HepG2 (cell line): ENCODE measurements around the gene SLC13A3. TPM values are rescaled to one million over a fixed set of nuclear protein-coding genes. Genes with fewer than 3 reads are reported as not detected.
A peak's percentile ranks its signal among the peaks of the same experiment; 100 is the strongest.

ENCODE experiments used
- ATAC-seq: fragments of 200-7000 bp; cut with Tn5 transposase; 3 replicates; pipeline ENCODE4 v1.9.1; 2020; ENCODE audit warnings: mild to moderate bottlenecking, moderate library complexity
- BruUV-seq: library from RNA; stranded (reverse); fragments of 400-500 nt; replicated peaks from 2 replicates; lab custom pipeline; 2021; lab: Mats Ljungman, UMichigan
- CTCF ChIA-PET: fragments of 300-600 bp; formaldehyde crosslinking; extraction: SDS; loops from one replicate; lab custom pipeline; 2021; ENCODE audit warnings: low total read pairs, inconsistent platforms, low intra/inter-chr PET ratio; lab: Yijun Ruan, JAX
- POLR2A ChIA-PET: fragments of 350-600 bp; sonication (Branson Sonifier 250); formaldehyde crosslinking; loops from one replicate; lab custom pipeline; 2020; ENCODE audit warnings: antibody characterized with exemption, inconsistent platforms; lab: Yijun Ruan, JAX
- DNase-seq: peaks from one replicate; pipeline ENCODE4 v3.0.0-alpha.2; 2015; ENCODE audit warnings: low spot score
- FAIRE-seq: peaks from 3 replicates; lab custom pipeline; 2011; peaks lifted over from hg19 to GRCh38; lab: Jason Lieb, UNC
- H2AFZ ChIP-seq: one replicate; pipeline ENCODE4 v1.6.1; 2011; ENCODE audit warnings: low read length, inconsistent platforms
- H3K27ac ChIP-seq: fragments of 300-600 bp; 3 replicates; pipeline ENCODE4 v1.8.0; 2011; ENCODE audit warnings: mixed run types, mild to moderate bottlenecking, mixed read lengths, low read length, inconsistent platforms; ENCODE audit not compliant: insufficient read depth; ENCODE audit errors: extremely low read length
- H3K27me3 ChIP-seq, 2 experiments: fragments of 200-600 bp in 1 of 2; 2 replicates in 1 of 2; 3 replicates in 1 of 2; pipeline versions ENCODE4 v1.6.0 to v1.8.0; 2011; ENCODE audit warnings: low read length in 2 of 2, mild to moderate bottlenecking in 2 of 2, moderate library complexity in 2 of 2, inconsistent platforms in 1 of 2; ENCODE audit not compliant: insufficient read depth in 2 of 2, control insufficient read depth in 1 of 2
- H3K36me3 ChIP-seq, 2 experiments: fragments of 200-600 bp in 1 of 2; replicated peaks in 1 of 2; 2 replicates in 1 of 2; 3 replicates in 1 of 2; pipeline versions ENCODE4 v1.5.1 to v1.8.0; 2011; ENCODE audit warnings: low read length in 2 of 2, inconsistent platforms in 1 of 2; ENCODE audit not compliant: insufficient read depth in 2 of 2, control insufficient read depth in 1 of 2
- H3K4me1 ChIP-seq: 2 replicates; pipeline ENCODE4 v1.5.1; 2012; ENCODE audit warnings: low read length, inconsistent platforms; ENCODE audit not compliant: insufficient read depth
- H3K4me2 ChIP-seq: 2 replicates; pipeline ENCODE4 v1.6.0; 2011; ENCODE audit warnings: low read depth, low read length, inconsistent platforms
- H3K4me3 ChIP-seq, 3 experiments: fragments of 200-600 bp in 1 of 3; sonication (generic), shearing (Covaris generic) in 1 of 3; replicated peaks in 1 of 3; 2 replicates each; pipeline ENCODE4 v1.5.1; 2011 to 2016; ENCODE audit warnings: low read length in 3 of 3, inconsistent platforms in 2 of 3, low read depth in 2 of 3, mild to moderate bottlenecking in 2 of 3, control low read depth in 1 of 3, mixed read lengths in 1 of 3; ENCODE audit not compliant: insufficient read depth in 1 of 3
- H3K79me2 ChIP-seq: one replicate; pipeline ENCODE4 v1.6.1; 2011; ENCODE audit warnings: low read length, inconsistent platforms; ENCODE audit not compliant: insufficient read depth
- H3K9ac ChIP-seq: 2 replicates; pipeline ENCODE4 v1.6.0; 2011; ENCODE audit warnings: mild to moderate bottlenecking, low read depth, low read length, inconsistent platforms; ENCODE audit not compliant: insufficient read depth
- H3K9me3 ChIP-seq: 2 replicates; pipeline ENCODE4 v1.5.1; 2012; ENCODE audit warnings: mild to moderate bottlenecking, low read length
- H4K20me1 ChIP-seq: 2 replicates; pipeline ENCODE4 v1.6.0; 2011; ENCODE audit warnings: inconsistent platforms, mild to moderate bottlenecking, low read length, moderate library complexity; ENCODE audit not compliant: insufficient read depth
- DNMT1 ChIP-seq: sonication (generic); formaldehyde crosslinking; IDR thresholded peaks from 2 replicates; pipeline ENCODE4 v1.5.1; 2020; ENCODE audit warnings: mild to moderate bottlenecking, missing genetic modification reagents
- FIP1L1 ChIP-seq: fragments of 200-400 bp; formaldehyde crosslinking; IDR thresholded peaks from 2 replicates; pipeline ENCODE4 v1.6.1; 2018; ENCODE audit warnings: low read depth, mild to moderate bottlenecking, low read length, moderate library complexity, borderline replicate concordance; ENCODE audit not compliant: insufficient read depth
- HMG20A ChIP-seq: IDR thresholded peaks from 2 replicates; pipeline ENCODE4 v1.6.1; 2016; ENCODE audit warnings: borderline replicate concordance
- MED13 ChIP-seq: sonication (generic); formaldehyde crosslinking; IDR thresholded peaks from 2 replicates; pipeline ENCODE4 v1.5.0; 2020; ENCODE audit warnings: missing genetic modification reagents
- NR2F6 ChIP-seq, 2 experiments: IDR thresholded peaks; 2 replicates each; pipeline ENCODE4 v1.6.1; 2016; ENCODE audit warnings: antibody characterized with exemption in 1 of 2, mild to moderate bottlenecking in 1 of 2
- SMAD1 ChIP-seq: sonication (generic); formaldehyde crosslinking; IDR thresholded peaks from 2 replicates; pipeline ENCODE4 v1.4.0; 2020; ENCODE audit warnings: missing genetic modification reagents, low read depth, mild to moderate bottlenecking, borderline replicate concordance
- SOX5 ChIP-seq: IDR thresholded peaks from 2 replicates; pipeline ENCODE4 v1.6.1; 2016; ENCODE audit warnings: borderline replicate concordance
- ZNF317 ChIP-seq: sonication (generic); formaldehyde crosslinking; IDR thresholded peaks from 2 replicates; pipeline ENCODE4 v1.5.0; 2020; ENCODE audit warnings: mild to moderate bottlenecking, missing genetic modification reagents
- ZSCAN25 ChIP-seq: sonication (generic); formaldehyde crosslinking; IDR thresholded peaks from 2 replicates; pipeline ENCODE4 v1.8.0; 2022; ENCODE audit warnings: mild to moderate bottlenecking, missing genetic modification reagents
- ZSCAN9 ChIP-seq: IDR thresholded peaks from 2 replicates; pipeline ENCODE4 v1.6.1; 2016; ENCODE audit warnings: borderline replicate concordance
- whole genome bisulfite sequencing: methylation state at CpG from one replicate; pipeline ENCODE4 v1.1.6; 2017; ENCODE audit warnings: low lambda C conversion rate; 5-methylcytosine and 5-hydroxymethylcytosine counted together
- in situ Hi-C: cut with HindIII; loops from 2 replicates; pipeline ENCODE4 v1.10.0; 2017; ENCODE audit warnings: low pct_unique_long_range_greater_than_20kb; ENCODE audit not compliant: extremely low pct_ligation_motif_present
- intact Hi-C: fragments of 100-400 bp; cut with micrococcal nuclease; formaldehyde crosslinking; loops from one replicate; pipeline ENCODE4 v1.10.0; 2022; ENCODE audit not compliant: unreplicated experiment
- polyA plus RNA-seq, 8 experiments: library from polyadenylated mRNA; depleted of rRNA in 3 of 8; stranded (reverse) in 7 of 8; unstranded in 1 of 8; fragments of >200 nt; fragmentation: Illumina TruSeq in 4 of 8; extraction: Trizol in 4 of 8; gene quantifications; 2 replicates each; pipeline versions ENCODE4 v1.2.1 to v1.2.3, GENCODE V29; 2011 to 2016; ENCODE audit warnings: low read depth in 4 of 8, missing spikeins in 1 of 8, mixed read lengths in 1 of 8; ENCODE audit not compliant: insufficient read depth in 1 of 8
- total RNA-seq, 5 experiments: library from RNA; depleted of rRNA; stranded (reverse); fragments of >200 nt; fragmentation: Illumina TruSeq; extraction: Trizol; gene quantifications; 2 replicates each; pipeline ENCODE4 v1.2.3, GENCODE V29; 2016; ENCODE audit warnings: low read depth in 1 of 5
- TF ChIP-seq, protein P1 (sequence below): sonication (generic); formaldehyde crosslinking; IDR thresholded peaks from 2 replicates; pipeline ENCODE4 v1.4.0; 2020; ENCODE audit warnings: missing genetic modification reagents, low read depth, mild to moderate bottlenecking, borderline replicate concordance
- TF ChIP-seq, protein P2 (sequence below): sonication (generic); formaldehyde crosslinking; IDR thresholded peaks from 2 replicates; pipeline ENCODE4 v1.8.0; 2022; ENCODE audit warnings: missing genetic modification reagents, mild to moderate bottlenecking, borderline replicate concordance
- TF ChIP-seq, protein P3 (sequence below): sonication (generic); formaldehyde crosslinking; IDR thresholded peaks from 2 replicates; pipeline ENCODE4 v1.4.0; 2020; ENCODE audit warnings: missing genetic modification reagents
- TF ChIP-seq, protein P4 (sequence below): sonication (generic); formaldehyde crosslinking; IDR thresholded peaks from 2 replicates; pipeline ENCODE4 v1.8.0; 2022; ENCODE audit warnings: mild to moderate bottlenecking, missing genetic modification reagents
- TF ChIP-seq, protein P5 (sequence below): IDR thresholded peaks from 2 replicates; pipeline ENCODE4 v1.6.1; 2016; ENCODE audit warnings: low read depth, control low read depth

SLC13A3 gene
- total and polyA plus RNA-seq, 2 of the 13 experiments (the other 11 are each of a cell fraction or from before 2014, with no cell fraction given): 66.5 to 76.0 TPM

DNA sequence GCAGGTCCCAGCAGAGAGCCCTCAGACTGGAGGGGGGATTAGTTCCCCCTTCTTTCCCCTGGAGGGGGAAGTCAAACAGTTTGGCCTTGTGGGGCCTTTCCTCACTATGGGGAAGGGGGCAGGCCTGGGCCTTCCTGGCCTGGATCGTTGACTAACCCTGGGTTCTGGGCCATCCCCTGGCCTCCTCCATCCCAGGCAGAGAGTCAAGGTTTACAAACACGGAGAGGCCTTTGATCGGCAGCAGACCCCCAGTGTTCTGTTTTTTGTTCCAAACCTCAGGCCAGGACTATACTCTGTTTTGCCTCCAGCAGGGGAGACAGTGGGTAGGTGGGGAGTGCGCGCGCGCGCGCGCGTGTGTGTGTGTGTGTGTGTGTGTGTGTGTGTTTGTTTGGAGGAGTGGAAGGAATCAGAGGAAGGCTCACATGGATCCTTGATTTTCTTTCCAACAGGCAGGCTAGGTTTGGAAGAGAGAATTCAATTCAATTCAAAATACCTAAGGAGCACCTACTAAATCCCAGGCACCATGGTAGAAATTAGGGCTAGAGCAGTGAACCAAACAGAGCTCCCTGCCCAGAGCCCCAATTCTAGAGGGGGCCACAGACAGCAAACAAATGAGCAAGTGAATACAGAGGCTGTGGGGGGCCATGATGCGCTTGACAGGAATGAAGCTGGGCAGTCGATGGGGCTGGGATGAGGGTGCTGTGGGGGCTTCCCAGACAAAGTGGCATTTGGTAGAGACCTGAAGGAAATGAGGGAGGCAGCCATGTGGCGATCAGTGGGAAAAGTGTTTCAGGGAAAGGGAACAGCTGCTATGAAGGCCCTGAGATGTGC is 23.2 kb upstream of the SLC13A3 start:
- TSS peak; percentile 93 for BruUV-seq
- H3K27ac ChIP-seq: peak overlapping the region; percentile 84
- peak overlapping the region; percentile 70 for H3K9ac ChIP-seq
- peaks cover 96% of the 10 kb centered on the region for H3K4me1 ChIP-seq
- H3K36me3 ChIP-seq: no peaks in the 10 kb centered on the region
- WGBS: 17% methylated on average over 14 of the region's 14 CpGs
- H4K20me1 ChIP-seq: no peaks in the 10 kb centered on the region
- no peaks in the 10 kb centered on the region for H3K27me3 ChIP-seq
- peaks cover 33% of the 10 kb centered on the region for H3K9me3 ChIP-seq
- POLR2A ChIA-PET: interaction anchor here (0.7 to 6.7 kb wide), 15 partner anchors 8 to 739 kb away, joined by 3 to 56 read pairs (median 8); partner anchors contain the start of genes SLC13A3, TP53RK and ZNF334
- peak; percentile 100 for DNase-seq
- peak; percentile 89 for ATAC-seq
- peak overlapping the region in 1 of 3 experiments; percentile 53; a peak in 2 of 6 replicates for H3K4me3 ChIP-seq
- intact Hi-C loops (loop anchor here (1.0 kb wide), 1 partner anchor 36 kb away; no protein-coding TSS in a partner anchor), in situ Hi-C loops (no loop called here)
- H2AFZ ChIP-seq: no peak overlapping the region
- no peaks in the 10 kb centered on the region for H3K79me2 ChIP-seq
- FAIRE-seq: peak; percentile 76
- peak overlapping the region; percentile 70 for H3K4me2 ChIP-seq
- CTCF ChIA-PET: no interaction called here
- TF ChIP-seq ZSCAN9 (peak; percentile 91; the same call in 1 of the 2 replicates), SMAD1 (CRISPR knock-in tag) (peak; percentile 21; the same call in 1 of the 2 replicates), ZNF317 (CRISPR knock-in tag) (peak; percentile 84), SOX5 (CRISPR knock-in tag) (peak; percentile 86), FIP1L1 (no peak), NR2F6 (IDR thresholded peaks at IDR 0.05) (peak; percentile 92), NR2F6 (CRISPR knock-in tag; IDR thresholded peaks at IDR 0.05) (peak; percentile 88), HMG20A (CRISPR knock-in tag) (peak; percentile 68; the same call in 1 of the 2 replicates), DNMT1 (CRISPR knock-in tag) (no peak), ZSCAN25 (0 out of 2 replicates have a peak, but pooled peaks have one; percentile 79), MED13 (peak; percentile 95)
- TF ChIP-seq, protein P1, sequence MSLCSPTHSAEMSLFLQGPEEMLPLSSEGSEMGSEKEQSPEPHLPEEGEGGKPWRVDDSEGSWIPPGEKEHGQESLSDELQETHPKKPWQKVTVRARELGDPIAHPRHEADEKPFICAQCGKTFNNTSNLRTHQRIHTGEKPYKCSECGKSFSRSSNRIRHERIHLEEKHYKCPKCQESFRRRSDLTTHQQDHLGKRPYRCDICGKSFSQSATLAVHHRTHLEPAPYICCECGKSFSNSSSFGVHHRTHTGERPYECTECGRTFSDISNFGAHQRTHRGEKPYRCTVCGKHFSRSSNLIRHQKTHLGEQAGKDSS (CRISPR knock-in tag): no peak; the same call in none of the 2 replicates
- TF ChIP-seq, protein P2, sequence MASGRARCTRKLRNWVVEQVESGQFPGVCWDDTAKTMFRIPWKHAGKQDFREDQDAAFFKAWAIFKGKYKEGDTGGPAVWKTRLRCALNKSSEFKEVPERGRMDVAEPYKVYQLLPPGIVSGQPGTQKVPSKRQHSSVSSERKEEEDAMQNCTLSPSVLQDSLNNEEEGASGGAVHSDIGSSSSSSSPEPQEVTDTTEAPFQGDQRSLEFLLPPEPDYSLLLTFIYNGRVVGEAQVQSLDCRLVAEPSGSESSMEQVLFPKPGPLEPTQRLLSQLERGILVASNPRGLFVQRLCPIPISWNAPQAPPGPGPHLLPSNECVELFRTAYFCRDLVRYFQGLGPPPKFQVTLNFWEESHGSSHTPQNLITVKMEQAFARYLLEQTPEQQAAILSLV (CRISPR knock-in tag): peak; percentile 61; the same call in 1 of the 2 replicates
- TF ChIP-seq, protein P3, sequence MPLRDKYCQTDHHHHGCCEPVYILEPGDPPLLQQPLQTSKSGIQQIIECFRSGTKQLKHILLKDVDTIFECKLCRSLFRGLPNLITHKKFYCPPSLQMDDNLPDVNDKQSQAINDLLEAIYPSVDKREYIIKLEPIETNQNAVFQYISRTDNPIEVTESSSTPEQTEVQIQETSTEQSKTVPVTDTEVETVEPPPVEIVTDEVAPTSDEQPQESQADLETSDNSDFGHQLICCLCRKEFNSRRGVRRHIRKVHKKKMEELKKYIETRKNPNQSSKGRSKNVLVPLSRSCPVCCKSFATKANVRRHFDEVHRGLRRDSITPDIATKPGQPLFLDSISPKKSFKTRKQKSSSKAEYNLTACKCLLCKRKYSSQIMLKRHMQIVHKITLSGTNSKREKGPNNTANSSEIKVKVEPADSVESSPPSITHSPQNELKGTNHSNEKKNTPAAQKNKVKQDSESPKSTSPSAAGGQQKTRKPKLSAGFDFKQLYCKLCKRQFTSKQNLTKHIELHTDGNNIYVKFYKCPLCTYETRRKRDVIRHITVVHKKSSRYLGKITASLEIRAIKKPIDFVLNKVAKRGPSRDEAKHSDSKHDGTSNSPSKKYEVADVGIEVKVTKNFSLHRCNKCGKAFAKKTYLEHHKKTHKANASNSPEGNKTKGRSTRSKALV (CRISPR knock-in tag): no peak
- TF ChIP-seq, protein P4, sequence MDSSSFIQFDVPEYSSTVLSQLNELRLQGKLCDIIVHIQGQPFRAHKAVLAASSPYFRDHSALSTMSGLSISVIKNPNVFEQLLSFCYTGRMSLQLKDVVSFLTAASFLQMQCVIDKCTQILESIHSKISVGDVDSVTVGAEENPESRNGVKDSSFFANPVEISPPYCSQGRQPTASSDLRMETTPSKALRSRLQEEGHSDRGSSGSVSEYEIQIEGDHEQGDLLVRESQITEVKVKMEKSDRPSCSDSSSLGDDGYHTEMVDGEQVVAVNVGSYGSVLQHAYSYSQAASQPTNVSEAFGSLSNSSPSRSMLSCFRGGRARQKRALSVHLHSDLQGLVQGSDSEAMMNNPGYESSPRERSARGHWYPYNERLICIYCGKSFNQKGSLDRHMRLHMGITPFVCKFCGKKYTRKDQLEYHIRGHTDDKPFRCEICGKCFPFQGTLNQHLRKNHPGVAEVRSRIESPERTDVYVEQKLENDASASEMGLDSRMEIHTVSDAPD (CRISPR knock-in tag): 0 out of 2 replicates have a peak, but pooled peaks have one; percentile 43
- TF ChIP-seq, protein P5, sequence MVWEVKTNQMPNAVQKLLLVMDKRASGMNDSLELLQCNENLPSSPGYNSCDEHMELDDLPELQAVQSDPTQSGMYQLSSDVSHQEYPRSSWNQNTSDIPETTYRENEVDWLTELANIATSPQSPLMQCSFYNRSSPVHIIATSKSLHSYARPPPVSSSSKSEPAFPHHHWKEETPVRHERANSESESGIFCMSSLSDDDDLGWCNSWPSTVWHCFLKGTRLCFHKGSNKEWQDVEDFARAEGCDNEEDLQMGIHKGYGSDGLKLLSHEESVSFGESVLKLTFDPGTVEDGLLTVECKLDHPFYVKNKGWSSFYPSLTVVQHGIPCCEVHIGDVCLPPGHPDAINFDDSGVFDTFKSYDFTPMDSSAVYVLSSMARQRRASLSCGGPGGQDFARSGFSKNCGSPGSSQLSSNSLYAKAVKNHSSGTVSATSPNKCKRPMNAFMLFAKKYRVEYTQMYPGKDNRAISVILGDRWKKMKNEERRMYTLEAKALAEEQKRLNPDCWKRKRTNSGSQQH: no peak; the same call in none of the 2 replicates
